Gastrocnemius medialis (tissue), 4 donors: Measurements from ENCODE around the gene OCRL.

ENCODE experiments used
- CTCF ChIP-seq, 5 experiments: fragments of 450-650 bp in 3 of 5; fragments of 200-600 bp in 2 of 5; sonication (generic) in 2 of 5; IDR thresholded peaks in 4 of 5; conservative IDR thresholded peaks in 1 of 5; 1 replicate in 4 of 5; 2 replicates in 1 of 5; pipeline ENCODE4 v1.5.1; 2016 to 2019; ENCODE audit warnings: antibody characterized with exemption in 5 of 5, mild to moderate bottlenecking in 3 of 5, moderate library complexity in 3 of 5
- POLR2A ChIP-seq, 2 donors: fragments of 450-650 bp; IDR thresholded peaks; one replicate each; pipeline ENCODE4 v1.6.1; 2017; ENCODE audit warnings: antibody characterized with exemption in 2 of 2, mild to moderate bottlenecking in 2 of 2, moderate library complexity in 2 of 2

- TF ChIP-seq CTCF (IDR thresholded peaks at IDR 0.05 in 4 of 5, conservative IDR thresholded peaks at IDR 0.05 in 1 of 5) (no peak), POLR2A (IDR thresholded peaks at IDR 0.05) (no peak)
Measured at GRCh38 chrX:129641941-129642340, 101.9 kb downstream of the OCRL start.
